Caco-2 (cell line): ENCODE data around the gene STYK1. TPM values are rescaled to one million over a fixed set of nuclear protein-coding genes. Genes with fewer than 3 reads are reported as not detected.

Source experiments
- BruUV-seq: library from RNA; stranded (reverse); fragments of 400-500 nt; replicated peaks from 2 replicates; lab custom pipeline; 2021; lab: Mats Ljungman, UMichigan
- CTCF ChIA-PET: fragments of 300-600 bp; sonication (Branson Sonifier 250); formaldehyde crosslinking; loops from one replicate; lab custom pipeline; 2022; ENCODE audit warnings: antibody characterized with exemption; lab: Charles Lee
- POLR2A ChIA-PET: fragments of 300-600 bp; sonication (Branson Sonifier 250); formaldehyde crosslinking; loops from one replicate; lab custom pipeline; 2022; ENCODE audit warnings: antibody characterized with exemption; lab: Charles Lee
- DNase-seq, 2 experiments: peaks; one replicate each; pipeline versions ENCODE4 v3.0.0 to v3.0.0-alpha.2; 2020 to 2022
- H3K27me3 ChIP-seq: replicated peaks from 2 replicates; pipeline ENCODE4 v1.6.0; 2011; ENCODE audit warnings: low read length; ENCODE audit not compliant: control insufficient read depth, insufficient read depth
- H3K36me3 ChIP-seq: 2 replicates; pipeline ENCODE4 v1.5.1; 2011; ENCODE audit warnings: low read length; ENCODE audit not compliant: control insufficient read depth, insufficient read depth
- H3K4me1 ChIP-seq: fragments of 250-450 bp; sonication (Bioruptor Pico); 2 replicates; pipeline ENCODE4 v1.5.1; 2020; ENCODE audit warnings: mild to moderate bottlenecking
- H3K4me3 ChIP-seq: 2 replicates; pipeline ENCODE4 v1.5.1; 2011; ENCODE audit warnings: low read depth, mild to moderate bottlenecking, control low read depth, low read length
- H3K9me3 ChIP-seq: fragments of 250-450 bp; sonication (Bioruptor Pico); 2 replicates; pipeline ENCODE4 v1.5.1; 2020; ENCODE audit warnings: mild to moderate bottlenecking, moderate library complexity
- H3K27ac Mint-ChIP-seq: one replicate; pipeline ENCODE4 v1.8.0; 2022; ENCODE audit warnings: mixed read lengths; ENCODE audit not compliant: unreplicated experiment
- H3K27me3 Mint-ChIP-seq: one replicate; pipeline ENCODE4 v1.8.0; 2022; ENCODE audit warnings: mixed read lengths; ENCODE audit not compliant: insufficient read depth, unreplicated experiment
- H3K36me3 Mint-ChIP-seq: one replicate; pipeline ENCODE4 v1.8.0; 2022; ENCODE audit warnings: mild to moderate bottlenecking, mixed read lengths; ENCODE audit not compliant: insufficient read depth, unreplicated experiment
- H3K4me1 Mint-ChIP-seq: one replicate; pipeline ENCODE4 v1.8.0; 2022; ENCODE audit warnings: low read depth, mixed read lengths; ENCODE audit not compliant: unreplicated experiment
- H3K4me3 Mint-ChIP-seq: one replicate; pipeline ENCODE4 v1.8.0; 2022; ENCODE audit warnings: mild to moderate bottlenecking, moderate library complexity, mixed read lengths; ENCODE audit not compliant: unreplicated experiment
- H3K9me3 Mint-ChIP-seq: one replicate; pipeline ENCODE4 v1.8.0; 2022; ENCODE audit warnings: mixed read lengths; ENCODE audit not compliant: unreplicated experiment
- CTCF ChIP-seq, 2 experiments: fragments of 200-600 bp in 1 of 2; IDR thresholded peaks; 1 replicate in 1 of 2; 2 replicates in 1 of 2; pipeline versions ENCODE4 v1.5.1 to v1.8.0; 2011 to 2022; ENCODE audit warnings: antibody characterized with exemption in 1 of 2, control low read depth in 1 of 2, inconsistent platforms in 1 of 2, low read depth in 1 of 2, low read length in 1 of 2, mild to moderate bottlenecking in 1 of 2, moderate library complexity in 1 of 2; ENCODE audit not compliant: insufficient read depth in 1 of 2, severe bottlenecking in 1 of 2, unreplicated experiment in 1 of 2
- intact Hi-C: fragments of 100-400 bp; cut with micrococcal nuclease; formaldehyde crosslinking; loops from one replicate; pipeline ENCODE4 v1.10.0; 2022; ENCODE audit not compliant: unreplicated experiment
- total RNA-seq: library from RNA; stranded (reverse); gene quantifications from 2 replicates; pipeline ENCODE4 v1.2.3, GENCODE V29; 2022

Gene STYK1
- total RNA-seq, 1 experiment from 2014 or later, result 4.5 TPM

GRCh38 chr12:10595881-10596280 is 78.0 kb downstream of the STYK1 start:
- H3K9me3 Mint-ChIP-seq, result no peaks in the 10 kb centered on the region
- H3K36me3 Mint-ChIP-seq, result no peaks in the 10 kb centered on the region
- no peaks in the 10 kb centered on the region; the same call in 1 of the 2 replicates for H3K36me3 ChIP-seq
- H3K4me1 ChIP-seq, result no peaks in the 10 kb centered on the region
- H3K9me3 ChIP-seq, result no peaks in the 10 kb centered on the region
- ChIA-PET POLR2A (no interaction called here), CTCF (no interaction called here)
- no peak overlapping the region for H3K4me3 Mint-ChIP-seq
- TF ChIP-seq CTCF (IDR thresholded peaks at IDR 0.05; ENCODE audit: insufficient read depth in 1 of 2, low read depth in 1 of 2, low read length in 1 of 2, severe bottlenecking in 1 of 2, unreplicated experiment in 1 of 2), result no peak
- H3K27me3 Mint-ChIP-seq, result no peaks in the 10 kb centered on the region
- no peaks in the 10 kb centered on the region for H3K27me3 ChIP-seq
- BruUV-seq, result no TSS peak
- DNase-seq, result no peak
- H3K4me1 Mint-ChIP-seq, result no peaks in the 10 kb centered on the region
- no peak overlapping the region for H3K4me3 ChIP-seq
- no peak overlapping the region for H3K27ac Mint-ChIP-seq
- intact Hi-C loops, result no loop called here

- no peak overlapping the region for H3K4me3 ChIP-seq
- H3K36me3 ChIP-seq, result no peaks in the 10 kb centered on the region; the same call in 1 of the 2 replicates
- Mint-ChIP-seq H3K4me1 (no peaks in the 10 kb centered on the region), H3K9me3 (no peaks in the 10 kb centered on the region), H3K27ac (no peak overlapping the region), H3K4me3 (no peak overlapping the region), H3K36me3 (no peaks in the 10 kb centered on the region), H3K27me3 (no peaks in the 10 kb centered on the region)
- DNase-seq, result no peak
- ChIA-PET CTCF (no interaction called here), POLR2A (no interaction called here)
- BruUV-seq, result no TSS peak
- intact Hi-C loops, result no loop called here
- no peaks in the 10 kb centered on the region for H3K4me1 ChIP-seq
- TF ChIP-seq CTCF (IDR thresholded peaks at IDR 0.05; ENCODE audit: insufficient read depth in 1 of 2, low read depth in 1 of 2, low read length in 1 of 2, severe bottlenecking in 1 of 2, unreplicated experiment in 1 of 2), result no peak
- H3K9me3 ChIP-seq, result no peaks in the 10 kb centered on the region
- H3K27me3 ChIP-seq, result no peaks in the 10 kb centered on the region
These were observed 82.9 kb downstream of the STYK1 start for GRCh38 chr12:10590966-10591365.

GRCh38 chr12:10584415-10584814 is 89.4 kb downstream of the STYK1 start:
- H3K4me3 Mint-ChIP-seq, result no peak overlapping the region
- no TSS peak for BruUV-seq
- CTCF ChIA-PET, result no interaction called here

More at GRCh38 chr12:10584415-10584814, 89.4 kb downstream of the STYK1 start:
- DNase-seq, result no peak
- H3K36me3 ChIP-seq, result no peaks in the 10 kb centered on the region
- no peaks in the 10 kb centered on the region for H3K27me3 ChIP-seq
- TF ChIP-seq CTCF (IDR thresholded peaks at IDR 0.05; ENCODE audit: insufficient read depth in 1 of 2, low read depth in 1 of 2, low read length in 1 of 2, severe bottlenecking in 1 of 2, unreplicated experiment in 1 of 2), result no peak
- Mint-ChIP-seq H3K4me1 (no peaks in the 10 kb centered on the region), H3K36me3 (peaks cover 7% of the 10 kb centered on the region), H3K27me3 (no peaks in the 10 kb centered on the region), H3K27ac (no peak overlapping the region), H3K9me3 (peaks cover 10% of the 10 kb centered on the region)
- POLR2A ChIA-PET, result interaction anchor here (0.7 kb wide), 1 partner anchor 19 kb away, joined by 4 read pairs; no protein-coding TSS in a partner anchor
- H3K4me1 ChIP-seq, result no peaks in the 10 kb centered on the region
- H3K4me3 ChIP-seq, result no peak overlapping the region
- intact Hi-C loops, result no loop called here
- peaks cover 8% of the 10 kb centered on the region for H3K9me3 ChIP-seq
